ENCODE data around the gene HELZ2.

HELZ2 gene

GRCh38 chr20:63527184-63527583 is 46.9 kb downstream of the HELZ2 start:
- in situ Hi-C loops (cut with MboI; ENCODE audit: low sequenced_read_pairs): no loop called here

- in situ Hi-C loops (cut with MboI; ENCODE audit: low sequenced_read_pairs): no loop called here
Measured at GRCh38 chr20:63525971-63526370, 48.1 kb downstream of the HELZ2 start.

GRCh38 chr20:63525185-63525584 is 48.9 kb downstream of the HELZ2 start:
- in situ Hi-C loops (cut with MboI; ENCODE audit: low sequenced_read_pairs): no loop called here

Data from HL-60/S4 treated with phorbol 12-myristate 13-acetate at 8.2 ng/mL for 4 days and 3 days (cell line).